Brain microvascular endothelial cell (primary cell): ENCODE data around the gene ERC2.

Source experiments
- DNase-seq: peaks from one replicate; pipeline ENCODE4 v3.0.0-alpha.2; 2020
- H3K27ac ChIP-seq: fragments of 250-450 bp; sonication (Bioruptor Pico); 2 replicates; pipeline ENCODE4 v1.5.1; 2020; ENCODE audit warnings: mild to moderate bottlenecking, moderate library complexity
- H3K27me3 ChIP-seq: fragments of 250-450 bp; sonication (Bioruptor Pico); replicated peaks from 2 replicates; pipeline ENCODE4 v1.5.1; 2020; ENCODE audit warnings: mild to moderate bottlenecking
- H3K36me3 ChIP-seq: fragments of 250-450 bp; sonication (Bioruptor Pico); replicated peaks from 2 replicates; pipeline ENCODE4 v1.5.1; 2020; ENCODE audit warnings: mild to moderate bottlenecking
- H3K4me3 ChIP-seq: 2 replicates; pipeline ENCODE4 v1.5.1; 2011; ENCODE audit warnings: low read depth, mild to moderate bottlenecking, control low read depth, low read length, moderate library complexity
- CTCF ChIP-seq: IDR thresholded peaks from 2 replicates; pipeline ENCODE4 v1.5.1; 2011; ENCODE audit warnings: low read depth, mild to moderate bottlenecking, moderate library complexity, low read length, control low read depth, inconsistent platforms; ENCODE audit errors: missing control alignments
- in situ Hi-C: cut with HindIII; loops from 2 replicates; pipeline ENCODE4 v1.10.0; 2017; ENCODE audit warnings: low sequenced_read_pairs, low pct_ligation_motif_present

ERC2 gene

GRCh38 chr3:55471084-55471483 lies 997.2 kb downstream of the ERC2 start:
- no peak overlapping the region for H3K27ac ChIP-seq
- peaks cover 4% of the 10 kb centered on the region for H3K36me3 ChIP-seq
- H3K27me3 ChIP-seq, result no peaks in the 10 kb centered on the region
- TF ChIP-seq CTCF, result no peak
- H3K4me3 ChIP-seq, result no peak overlapping the region
- DNase-seq, result no peak
- in situ Hi-C loops, result no loop called here

GRCh38 chr3:55469957-55470526 lies 998.2 kb downstream of the ERC2 start:
- TF ChIP-seq CTCF, result no peak
- Histone ChIP-seq H3K27ac (no peak overlapping the region), H3K27me3 (no peaks in the 10 kb centered on the region), H3K4me3 (no peak overlapping the region), H3K36me3 (peaks cover 4% of the 10 kb centered on the region)
- in situ Hi-C loops, result no loop called here
- no peak for DNase-seq

- Histone ChIP-seq H3K27me3 (no peaks in the 10 kb centered on the region), H3K36me3 (peaks cover 4% of the 10 kb centered on the region), H3K4me3 (no peak overlapping the region), H3K27ac (no peak overlapping the region)
- DNase-seq, result peak; percentile 40
- in situ Hi-C loops, result no loop called here
- no peak for TF ChIP-seq CTCF
Measured at GRCh38 chr3:55468251-55468650, 1000.0 kb downstream of the ERC2 start.

- Histone ChIP-seq H3K27me3 (no peaks in the 10 kb centered on the region), H3K4me3 (no peak overlapping the region), H3K27ac (no peak overlapping the region), H3K36me3 (peaks cover 4% of the 10 kb centered on the region)
- in situ Hi-C loops, result no loop called here
- no peak for DNase-seq
- TF ChIP-seq CTCF, result no peak
Measured at GRCh38 chr3:55467099-55467498, 1001.2 kb downstream of the ERC2 start.

- no peak for TF ChIP-seq CTCF
- DNase-seq, result no peak
- no peak overlapping the region for H3K4me3 ChIP-seq
- in situ Hi-C loops, result no loop called here
- H3K27me3 ChIP-seq, result no peaks in the 10 kb centered on the region
- H3K27ac ChIP-seq, result no peak overlapping the region
- H3K36me3 ChIP-seq, result peaks cover 4% of the 10 kb centered on the region
Measured at GRCh38 chr3:55466526-55466925, 1001.7 kb downstream of the ERC2 start.

- Histone ChIP-seq H3K27me3 (no peaks in the 10 kb centered on the region), H3K27ac (no peak overlapping the region), H3K36me3 (no peaks in the 10 kb centered on the region), H3K4me3 (no peak overlapping the region)
- TF ChIP-seq CTCF, result no peak
- in situ Hi-C loops, result no loop called here
- DNase-seq, result peak; percentile 73
Measured at GRCh38 chr3:55461896-55462295, 1006.4 kb downstream of the ERC2 start.
